ENCODE results near the gene KYAT1. TPM values are rescaled to one million over a fixed set of nuclear protein-coding genes. Genes with fewer than 3 reads are reported as not detected.

KYAT1 gene
- total RNA-seq, 4 donors from 2014 or later = 4.7 to 7.4 (median 5.8) TPM

- no peak for DNase-seq
- intact Hi-C loops (cut with DNase I; ENCODE audit: low total_unique reads) (no loop called here), in situ Hi-C loops (cut with MboI; ENCODE audit: low sequenced_read_pairs in 4 of 4) (no loop called here)
- ATAC-seq = no peak
- H3K4me3 ChIP-seq = no peak overlapping the region
- no peaks in the 10 kb centered on the region for H3K27me3 ChIP-seq
- TF ChIP-seq CTCF (IDR thresholded peaks at IDR 0.05 in 4 of 5, conservative IDR thresholded peaks at IDR 0.05 in 1 of 5) (no peak), POLR2A (IDR thresholded peaks at IDR 0.05) (no peak)
- peaks cover 0 to 26% of the 10 kb centered on the region in 2 donors for H3K36me3 ChIP-seq
- no peaks in the 10 kb centered on the region for H3K9me3 ChIP-seq
- H3K27ac ChIP-seq = peak overlapping the region in 3 of 4 donors; percentile 48 to 68 (median 60)
- H3K4me1 ChIP-seq = peaks cover 4 to 13% of the 10 kb centered on the region in 2 donors
Observed at GRCh38 chr9:128903871-128904620, 22.3 kb upstream of the KYAT1 start.

GRCh38 chr9:128903079-128903461 lies 21.3 kb upstream of the KYAT1 start:
- peaks cover 4 to 13% of the 10 kb centered on the region in 2 donors for H3K4me1 ChIP-seq
- no peaks in the 10 kb centered on the region for H3K9me3 ChIP-seq
- no peaks in the 10 kb centered on the region for H3K27me3 ChIP-seq
- intact Hi-C loops (cut with DNase I; ENCODE audit: low total_unique reads) (no loop called here), in situ Hi-C loops (cut with MboI; ENCODE audit: low sequenced_read_pairs in 4 of 4) (no loop called here)
- DNase-seq (no peak), ATAC-seq (no peak)
- TF ChIP-seq POLR2A (IDR thresholded peaks at IDR 0.05) (no peak), CTCF (IDR thresholded peaks at IDR 0.05 in 4 of 5, conservative IDR thresholded peaks at IDR 0.05 in 1 of 5) (no peak)
- H3K36me3 ChIP-seq = peaks cover 0 to 25% of the 10 kb centered on the region in 2 donors
- peak overlapping the region; percentile 55 to 68 (median 62) for H3K27ac ChIP-seq
- no peak overlapping the region for H3K4me3 ChIP-seq

GRCh38 chr9:128902351-128903078 lies 20.8 kb upstream of the KYAT1 start:
- H3K27me3 ChIP-seq = no peaks in the 10 kb centered on the region
- peaks cover 0 to 20% of the 10 kb centered on the region in 2 donors for H3K36me3 ChIP-seq
- H3K4me1 ChIP-seq = peaks cover 4 to 13% of the 10 kb centered on the region in 2 donors
- TF ChIP-seq CTCF (IDR thresholded peaks at IDR 0.05 in 4 of 5, conservative IDR thresholded peaks at IDR 0.05 in 1 of 5) = no peak
- TF ChIP-seq POLR2A (IDR thresholded peaks at IDR 0.05) = peak; percentile 17 to 46
- ATAC-seq (peak; percentile 51 to 59), DNase-seq (no peak)
- peak overlapping the region; percentile 55 to 68 (median 62) for H3K27ac ChIP-seq
- intact Hi-C loops (cut with DNase I; ENCODE audit: low total_unique reads) (loop anchor here (1.0 kb wide), 1 partner anchor 38 kb away; no protein-coding TSS in a partner anchor), in situ Hi-C loops (cut with MboI; ENCODE audit: low sequenced_read_pairs in 4 of 4) (no loop called here)
- H3K9me3 ChIP-seq = no peaks in the 10 kb centered on the region
- no peak overlapping the region for H3K4me3 ChIP-seq

- ATAC-seq (no peak), DNase-seq (no peak)
- Histone ChIP-seq H3K27ac (peak overlapping the region; percentile 44 to 68 (median 62)), H3K4me3 (no peak overlapping the region), H3K9me3 (no peaks in the 10 kb centered on the region), H3K36me3 (peaks cover 0 to 20% of the 10 kb centered on the region in 2 donors), H3K4me1 (peaks cover 4 to 13% of the 10 kb centered on the region in 2 donors), H3K27me3 (no peaks in the 10 kb centered on the region)
- TF ChIP-seq POLR2A (IDR thresholded peaks at IDR 0.05) (no peak), CTCF (IDR thresholded peaks at IDR 0.05 in 4 of 5, conservative IDR thresholded peaks at IDR 0.05 in 1 of 5) (no peak)
- intact Hi-C loops (cut with DNase I; ENCODE audit: low total_unique reads) = loop anchor here (1.0 kb wide), 1 partner anchor 38 kb away; no protein-coding TSS in a partner anchor
- in situ Hi-C loops (cut with MboI; ENCODE audit: low sequenced_read_pairs in 4 of 4) = no loop called here
Observed at GRCh38 chr9:128901822-128902221, 20.1 kb upstream of the KYAT1 start.
